Mesenteric fat pad (tissue), 1 donor: ENCODE results near the gene NUBP1. TPM values are rescaled to one million over a fixed set of nuclear protein-coding genes. Genes with fewer than 3 reads are reported as not detected.

ENCODE experiments used
- DNase-seq: peaks from one replicate; pipeline ENCODE4 v3.0.0-alpha.2; 2020; ENCODE audit warnings: low spot score
- total RNA-seq: library from RNA; stranded (reverse); fragmentation: NEBNext Ultra II Directional; extraction: Animal tissue kit (Norgen Biotek cat#: 25700); gene quantifications from one replicate; pipeline ENCODE4 v1.2.1, GENCODE V29; 2021
- donor health status: DM: yes; HTN: yes; CAD: no.

NUBP1 gene
- total RNA-seq, 1 donor from 2014 or later = 32.9 TPM

DNA sequence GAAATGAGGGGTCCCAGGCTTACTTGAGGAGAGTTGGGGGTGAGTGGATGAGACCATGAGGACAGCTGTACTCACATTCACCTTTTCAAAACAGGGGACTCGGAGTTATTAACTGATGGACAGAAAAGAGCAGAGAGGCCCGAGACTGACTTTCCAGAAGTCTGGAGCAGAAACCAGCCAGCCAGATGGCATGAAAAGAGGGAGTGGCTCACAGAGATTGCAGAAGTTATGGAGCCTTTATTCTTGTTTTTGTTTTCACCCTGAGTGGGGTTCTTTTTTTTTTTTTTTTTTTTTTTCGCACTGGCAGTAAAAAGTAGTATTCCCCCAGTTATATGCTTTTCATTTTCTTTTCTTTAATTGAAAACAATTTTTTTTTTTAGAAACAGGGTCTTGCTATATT lies 56.1 kb downstream of the NUBP1 start:
- DNase-seq = no peak

DNA sequence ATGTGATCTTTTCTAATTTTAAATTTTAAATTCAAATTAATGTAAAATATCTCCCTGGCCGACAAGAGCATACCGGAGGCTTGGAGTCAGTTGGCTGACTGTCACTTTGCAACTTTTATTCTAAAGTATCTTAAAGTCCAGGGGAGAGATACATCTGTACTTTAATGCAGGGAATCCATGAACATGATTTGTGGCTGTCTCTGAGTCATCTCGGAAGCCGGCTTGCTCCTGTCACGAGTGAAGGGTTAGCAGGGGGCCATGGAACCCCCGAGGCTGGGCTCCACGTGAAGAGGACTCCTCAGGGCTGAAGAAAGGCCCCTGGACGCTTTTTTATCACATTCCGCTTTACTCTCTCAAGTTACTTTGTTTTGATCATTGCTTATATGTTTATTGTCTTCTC lies 61.7 kb downstream of the NUBP1 start:
- DNase-seq = no peak

DNA sequence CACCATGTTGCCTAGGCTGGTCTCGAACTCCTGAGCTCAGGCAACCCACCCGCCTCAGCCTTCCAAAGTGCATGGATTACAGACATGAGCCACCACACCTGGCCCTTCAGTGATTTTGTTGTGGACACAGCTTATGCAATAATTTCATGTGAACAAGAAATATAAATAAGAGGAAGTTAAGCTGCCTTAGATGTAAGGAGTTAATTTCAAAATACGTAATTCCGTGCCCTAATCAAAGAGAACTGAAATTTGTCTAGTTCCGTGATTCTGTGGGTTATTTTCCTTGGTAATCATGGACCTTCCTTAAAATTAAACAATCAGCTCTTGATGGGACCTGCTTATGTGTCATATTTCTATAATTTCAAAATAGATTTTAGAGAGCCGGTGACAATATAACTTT lies 63.1 kb downstream of the NUBP1 start:
- DNase-seq = no peak

DNA sequence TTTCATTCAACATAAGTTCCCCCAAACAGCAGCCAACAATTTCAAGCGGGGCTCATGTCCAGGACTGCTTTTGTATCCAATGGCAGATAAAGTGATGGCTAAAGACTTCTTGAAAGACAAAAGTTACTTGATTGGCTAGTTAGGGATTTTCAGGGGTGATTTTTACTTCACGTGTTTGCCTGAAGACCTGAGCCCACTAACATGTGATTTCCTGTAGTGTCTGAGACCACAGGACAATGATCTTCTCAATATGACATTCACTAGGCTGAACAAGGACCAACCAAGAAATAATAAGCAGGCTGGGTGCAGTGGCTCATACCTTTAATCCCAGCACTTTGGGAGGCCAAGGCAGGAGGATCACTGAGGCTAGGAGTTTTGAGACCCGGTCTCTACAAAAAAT lies 64.6 kb downstream of the NUBP1 start:
- no peak for DNase-seq

DNA sequence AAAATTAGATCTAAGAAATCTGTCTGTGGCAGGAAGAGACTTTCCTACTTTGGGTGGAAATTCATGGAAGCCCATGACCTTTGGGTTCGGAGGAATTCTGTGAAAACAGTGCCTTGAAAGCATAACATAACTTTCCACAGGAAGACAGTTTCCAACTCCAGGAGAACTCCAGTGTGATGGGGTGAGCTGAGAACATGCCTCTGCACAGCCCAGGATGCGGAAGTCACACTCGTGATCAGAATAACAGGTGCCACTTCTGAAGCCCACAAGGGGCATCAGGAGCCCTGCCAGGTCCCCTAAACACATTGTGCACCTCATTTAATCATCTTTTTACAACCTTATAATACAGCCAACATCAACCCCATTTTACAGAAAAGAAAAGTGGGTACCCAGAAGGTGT lies 65.2 kb downstream of the NUBP1 start:
- no peak for DNase-seq

DNA sequence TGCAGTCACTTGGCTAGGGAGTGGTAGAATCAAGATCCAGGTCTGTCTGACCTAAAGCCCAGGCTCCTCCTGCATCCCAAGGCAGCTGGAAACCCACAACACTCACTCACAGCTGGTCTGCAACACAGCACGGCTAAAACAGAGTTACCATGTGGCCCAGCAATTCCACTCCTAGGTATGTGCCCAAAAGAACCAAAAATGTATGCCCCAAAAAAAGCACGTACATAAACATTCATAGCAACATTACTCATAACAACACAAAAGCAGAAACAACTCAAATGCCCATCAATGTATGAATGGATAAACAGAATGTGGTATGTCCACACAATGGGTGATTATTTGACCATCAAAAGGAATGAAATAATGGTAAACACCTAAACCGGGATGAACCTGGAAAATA lies 66.1 kb downstream of the NUBP1 start:
- DNase-seq = no peak

DNA sequence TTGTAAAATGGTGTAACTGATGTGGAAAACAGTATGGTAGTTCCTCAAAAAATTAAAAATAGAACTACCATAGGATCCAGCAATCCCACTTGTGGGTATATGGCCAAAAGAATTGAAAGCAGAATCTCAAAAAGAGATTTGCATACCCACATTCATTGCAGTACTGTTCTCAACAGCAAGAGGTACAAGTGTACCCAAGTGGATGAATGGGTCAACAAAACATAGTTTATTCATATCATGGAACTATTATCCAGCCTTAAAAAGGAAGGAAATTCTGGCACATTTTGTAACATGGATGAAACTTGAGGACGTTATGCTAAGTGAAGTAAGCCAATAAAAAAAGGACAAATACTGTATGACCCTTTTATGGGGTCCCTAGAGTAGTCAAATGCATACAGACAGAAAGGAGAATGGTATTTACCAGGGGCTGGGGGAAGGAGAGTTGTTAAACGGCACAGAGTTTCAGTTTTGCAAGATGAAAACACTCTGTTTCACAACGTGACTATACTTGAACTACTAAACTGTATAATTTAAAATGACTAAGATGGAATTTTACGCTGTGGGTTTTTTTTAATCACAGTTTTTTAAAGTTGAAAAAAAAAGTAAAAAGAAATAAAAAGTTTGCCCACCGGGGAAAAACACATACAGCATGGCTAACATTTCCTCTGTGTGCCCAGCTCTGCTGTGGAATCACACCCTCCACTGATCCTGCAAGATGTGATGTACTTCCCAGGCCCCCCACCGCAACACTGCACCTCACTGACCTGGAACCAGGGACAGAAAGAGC lies 68.9 kb downstream of the NUBP1 start:
- no peak for DNase-seq

DNA sequence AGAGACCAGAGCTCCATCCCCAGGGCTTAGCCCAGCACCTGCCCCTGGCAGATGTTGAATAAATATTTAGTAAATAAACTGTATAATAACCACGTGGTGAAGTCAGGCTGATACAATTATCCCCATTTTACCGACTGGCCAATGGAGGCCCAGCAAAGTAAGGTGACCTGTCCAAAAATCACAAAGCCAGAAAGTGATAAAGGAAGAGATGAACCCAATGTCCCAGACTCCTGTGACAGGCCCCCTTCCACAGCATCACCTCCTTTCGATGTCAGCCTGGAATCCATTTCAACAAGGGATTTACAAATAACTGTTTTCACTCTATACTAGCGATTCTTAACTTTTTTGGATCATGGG lies 69.4 kb downstream of the NUBP1 start:
- no peak for DNase-seq

DNA sequence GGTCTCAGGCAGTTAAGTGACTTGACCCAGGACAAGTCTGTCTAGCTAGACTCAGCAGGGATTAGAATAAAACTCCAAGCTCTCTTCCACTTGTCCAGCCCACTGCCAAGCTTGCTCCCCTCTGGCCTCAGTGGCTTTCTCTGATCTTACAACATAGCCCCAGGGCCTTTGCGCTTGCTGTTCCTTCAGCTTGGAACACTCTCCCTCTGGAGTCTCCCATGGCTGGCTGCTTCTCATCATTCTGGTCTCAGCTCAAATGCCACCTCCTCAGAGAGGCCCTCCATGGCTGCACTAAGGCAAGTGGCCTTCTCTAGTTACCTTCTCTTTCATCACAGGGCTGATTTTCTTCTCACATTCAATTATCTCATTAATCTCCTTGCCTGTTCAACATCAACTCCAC lies 73.9 kb downstream of the NUBP1 start:
- DNase-seq = no peak

DNA sequence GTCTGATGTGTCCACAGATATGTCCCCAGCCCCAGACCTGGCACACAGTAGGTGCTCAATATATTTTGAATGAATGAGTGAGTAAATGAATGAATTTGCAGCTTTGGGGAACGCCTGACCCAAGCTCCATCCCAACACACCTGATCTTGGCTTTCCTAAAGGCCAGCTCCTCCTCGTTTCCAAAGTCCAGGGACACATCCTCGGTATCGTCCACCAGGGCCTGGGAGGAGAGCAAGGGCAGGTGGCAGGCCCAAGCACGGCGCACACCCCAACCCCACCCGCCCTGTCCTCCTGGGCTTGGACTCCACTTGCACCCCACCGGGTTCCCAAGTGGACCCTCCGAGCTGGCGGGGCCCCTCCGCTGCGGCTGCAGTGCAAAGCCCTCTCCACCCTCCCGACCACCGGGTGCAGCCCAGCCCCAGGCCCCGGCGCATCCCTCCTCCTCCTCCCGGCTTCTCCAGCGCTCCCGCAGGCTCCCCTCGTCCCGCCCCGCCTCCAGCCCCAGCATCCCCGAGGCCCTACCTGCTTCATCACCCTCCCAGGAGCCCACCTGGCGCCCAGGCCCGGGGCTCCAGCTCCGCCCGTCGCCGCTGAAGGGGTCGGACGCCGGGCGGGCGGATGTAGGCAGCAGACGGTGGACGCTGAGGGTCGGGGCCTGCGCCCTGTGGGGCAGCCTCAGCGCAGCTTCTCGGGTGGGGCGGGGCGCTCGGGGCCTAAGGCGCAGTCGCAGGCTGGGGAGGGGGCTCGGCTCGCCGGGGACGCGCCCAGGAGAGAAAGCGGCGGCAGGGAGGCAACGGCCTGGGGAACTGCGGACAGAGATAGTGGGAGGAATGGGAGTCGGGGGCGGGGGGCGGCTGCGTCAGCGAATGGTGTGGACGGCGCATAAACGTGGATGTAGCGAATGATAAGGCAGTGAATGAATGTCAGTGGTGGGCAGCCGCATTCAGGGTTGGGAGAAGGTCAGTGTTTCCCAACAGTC lies 74.6 kb downstream of the NUBP1 start, which contains the start of gene TVP23A:
TVP23A (minus strand) TSS at position 832 of the 979 bp plus-strand sequence; CDS start at position 531, 301 bp downstream.
- no peak for DNase-seq

Other genes with a start within 250 kb of the NUBP1 start
- gene EMP2, start 163.2 kb upstream of the NUBP1 start, total RNA-seq = 68.1 TPM
- gene TEKT5, start 48.9 kb upstream of the NUBP1 start, total RNA-seq = not detected
- gene TVP23A, start 75.0 kb downstream of the NUBP1 start, total RNA-seq = 0.45 TPM
- gene CIITA, start 133.4 kb downstream of the NUBP1 start, total RNA-seq = 10.0 TPM
- gene DEXI, start 198.6 kb downstream of the NUBP1 start, total RNA-seq = 41.6 TPM
- 27.5 TPM for gene CLEC16A, start 200.7 kb downstream of the NUBP1 start, total RNA-seq